Measurements from ENCODE around the gene ARMC7.
A peak's percentile ranks its signal among the peaks of the same experiment; 100 is the strongest.

The ARMC7 gene

DNA sequence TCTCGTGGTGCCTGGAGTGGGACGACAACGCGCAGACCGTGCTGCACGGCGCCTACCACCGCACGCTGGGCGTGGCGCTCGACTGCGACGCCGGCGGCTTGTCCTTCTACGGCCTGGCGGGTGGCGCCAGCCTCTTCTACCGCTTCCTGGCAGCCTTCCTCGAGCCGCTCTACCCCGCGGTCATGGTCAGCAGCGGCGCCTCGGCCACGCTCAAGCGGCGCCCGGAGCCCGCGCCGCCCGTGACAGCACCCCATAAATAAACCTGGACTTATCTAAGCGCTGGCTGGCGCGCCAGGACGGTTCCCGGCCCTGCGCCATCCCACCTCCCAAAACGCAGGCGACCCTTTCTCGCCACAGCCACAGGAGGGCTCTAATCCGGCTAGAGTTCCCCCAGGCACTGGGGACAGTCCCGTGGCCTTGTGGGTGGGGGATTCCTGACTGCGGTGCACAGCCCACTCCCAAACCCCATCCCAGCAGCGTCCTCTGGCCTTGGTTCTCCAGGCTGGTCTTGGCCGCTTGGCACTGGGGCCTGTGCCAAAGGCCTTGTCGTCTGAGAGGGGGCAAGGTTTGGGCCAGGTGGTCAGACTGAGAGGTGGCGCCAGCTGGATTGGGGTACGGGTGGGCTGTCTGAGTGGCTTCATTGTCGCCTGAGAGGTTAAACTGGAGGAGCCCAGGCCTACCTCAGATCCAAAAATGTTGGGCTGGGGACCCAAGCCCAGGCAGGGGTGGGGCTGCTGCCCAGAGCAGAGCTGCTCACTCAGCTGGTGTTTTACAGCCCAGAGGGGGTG, 32.1 kb upstream of the ARMC7 start:
- peak in 1 of 2 donors; percentile 24 for DNase-seq (ENCODE audit: extremely low read depth in 1 of 2, low read depth in 1 of 2)

DNA sequence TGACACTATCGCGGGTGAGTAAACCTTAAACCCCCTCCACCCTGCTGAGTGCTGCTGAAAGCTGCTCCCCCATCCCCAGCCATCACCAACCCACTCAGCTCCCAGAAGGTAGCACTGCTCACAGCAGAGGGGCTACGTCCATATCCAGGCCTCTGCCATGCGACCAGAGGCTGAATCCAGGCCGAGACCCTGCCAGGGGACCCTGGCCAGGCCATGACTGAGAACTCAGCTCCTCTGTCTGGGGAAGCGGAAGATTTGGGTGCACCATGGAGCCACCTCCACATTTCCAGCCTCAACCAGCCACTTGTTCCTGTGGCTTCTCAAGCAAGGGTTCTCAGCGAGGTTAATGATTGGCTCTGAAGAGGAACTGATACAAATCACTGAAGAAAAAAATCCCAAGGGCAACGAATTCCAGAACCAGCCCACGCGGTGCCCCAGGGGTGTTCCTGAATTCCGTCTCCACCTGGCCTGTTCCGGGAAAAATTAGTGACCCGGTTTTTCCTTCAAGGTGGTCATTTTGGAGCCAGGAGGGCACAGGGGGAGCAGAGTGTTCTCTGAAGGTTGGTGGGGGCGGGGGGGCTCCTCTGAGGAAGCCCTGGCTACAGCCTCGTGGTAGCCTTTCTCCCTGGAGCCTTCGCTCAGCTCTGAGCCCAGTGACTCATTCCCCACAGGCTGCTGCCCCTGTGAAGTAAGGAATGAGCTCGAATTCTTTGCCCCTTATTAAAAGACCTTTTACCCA, 31.3 kb upstream of the ARMC7 start:
- no peak for DNase-seq (ENCODE audit: extremely low read depth in 1 of 2, low read depth in 1 of 2)

DNA sequence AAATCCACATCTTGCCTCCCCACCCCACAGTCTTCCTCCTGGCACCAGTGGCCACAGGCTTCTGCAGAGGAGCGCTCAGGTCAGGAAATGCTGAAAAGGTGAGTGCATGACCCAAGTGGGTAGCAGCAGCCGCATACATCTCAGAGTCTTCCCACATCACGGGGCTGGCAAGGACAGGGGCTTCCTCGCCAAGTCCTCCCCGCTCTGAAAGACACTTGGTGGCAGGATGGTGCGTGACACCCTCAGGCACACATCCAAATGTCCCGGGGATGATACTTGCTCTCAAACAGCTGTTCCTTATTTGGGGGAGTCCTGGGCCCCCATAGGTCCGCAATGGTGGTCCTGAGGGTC, 30.8 kb upstream of the ARMC7 start:
- DNase-seq (ENCODE audit: extremely low read depth in 1 of 2, low read depth in 1 of 2) = no peak

DNA sequence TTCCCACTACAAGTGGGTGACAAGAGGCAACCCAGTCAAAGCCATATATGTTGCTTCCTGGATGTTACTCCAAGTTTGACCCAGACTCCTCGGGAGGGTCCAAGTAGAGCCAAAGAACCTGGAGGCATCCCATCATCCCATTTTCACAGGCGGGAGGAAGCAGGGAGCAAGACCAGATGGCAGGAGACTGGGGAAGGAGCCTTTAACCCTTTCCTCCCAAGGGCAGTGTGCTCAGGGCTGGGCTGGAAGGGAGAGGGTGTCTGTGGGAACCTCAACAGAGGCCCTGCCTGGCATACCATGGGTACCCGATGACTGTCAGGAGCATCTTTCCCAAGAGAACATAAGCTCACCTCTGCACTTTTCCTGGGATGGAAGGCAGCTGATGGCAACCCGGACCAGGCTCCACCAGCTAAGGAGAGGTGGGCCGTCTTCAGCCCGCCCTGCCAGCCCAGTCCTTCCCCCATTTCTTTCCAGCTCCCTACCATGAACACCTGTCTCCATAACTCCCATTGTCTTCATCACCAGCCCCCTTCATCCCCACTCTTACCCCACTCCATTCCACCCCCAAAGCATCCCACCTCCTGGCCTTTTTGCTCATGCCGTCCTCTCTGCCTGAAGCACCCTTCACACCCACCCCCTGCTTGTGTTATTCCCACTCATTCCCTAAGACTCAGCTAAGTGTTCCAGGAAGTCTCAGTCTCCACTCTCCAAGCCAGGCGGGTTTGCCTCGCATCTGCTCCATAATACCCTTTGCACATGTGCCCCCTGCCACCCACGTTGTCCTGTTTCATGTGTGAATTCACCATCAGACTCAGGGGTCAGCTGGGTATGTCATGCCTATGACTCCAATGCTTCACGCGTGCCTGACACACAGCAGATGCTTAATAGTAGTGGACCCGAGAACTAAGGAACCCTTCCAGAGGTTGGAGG, 27.9 kb upstream of the ARMC7 start:
- no peak for DNase-seq (ENCODE audit: extremely low read depth in 1 of 2, low read depth in 1 of 2)

DNA sequence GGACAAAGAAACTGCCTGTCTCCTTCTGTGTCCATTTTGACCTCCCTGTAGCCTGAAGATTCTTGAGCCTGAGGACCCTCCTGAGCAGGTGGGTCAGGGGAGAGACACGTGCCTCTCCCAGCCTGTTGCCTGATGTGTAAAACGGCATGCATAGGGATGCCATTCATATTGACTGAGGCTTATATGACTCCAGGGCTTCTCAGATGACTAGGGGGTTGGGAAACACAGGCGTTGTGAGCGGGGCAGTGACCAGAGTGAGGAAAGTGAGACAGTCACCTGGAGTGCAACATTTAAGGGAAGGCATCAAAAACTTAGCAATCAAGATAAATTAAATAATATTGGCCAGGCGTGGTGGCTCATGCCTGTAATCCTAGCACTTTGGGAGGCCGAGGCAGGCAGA, 27.1 kb upstream of the ARMC7 start:
- DNase-seq (ENCODE audit: extremely low read depth in 1 of 2, low read depth in 1 of 2) = no peak

DNA sequence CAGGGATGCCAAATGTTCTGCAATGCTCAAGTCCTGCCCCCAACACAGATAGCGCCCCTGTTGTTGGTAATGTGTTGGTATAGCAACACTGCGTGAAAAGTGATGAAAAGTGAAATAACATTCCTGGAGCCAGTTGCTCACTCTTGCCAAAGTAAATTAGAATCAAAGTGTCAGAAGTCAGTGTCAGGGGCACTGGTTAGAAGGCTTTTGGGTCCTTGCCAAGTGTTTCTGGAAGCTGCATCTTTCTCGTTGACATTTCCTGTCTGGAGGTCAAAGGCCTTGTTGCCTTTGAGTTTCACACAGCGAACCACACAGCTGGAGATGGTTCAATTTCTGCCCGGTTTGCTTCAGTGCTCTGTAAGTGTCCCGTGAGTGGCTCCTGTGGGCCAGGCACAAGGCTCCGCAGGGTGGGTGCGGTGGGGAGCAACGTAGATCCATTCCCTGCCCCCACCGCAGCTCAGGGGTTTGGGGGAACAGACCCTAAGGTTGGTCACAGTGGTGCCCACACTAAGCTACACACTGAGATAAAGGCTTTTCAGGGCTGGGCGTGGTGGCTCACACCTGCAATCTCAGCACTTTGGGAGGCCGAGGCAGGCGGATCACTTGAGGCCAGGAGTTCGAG, 25.6 kb upstream of the ARMC7 start:
- DNase-seq (ENCODE audit: extremely low read depth in 1 of 2, low read depth in 1 of 2) = no peak

DNA sequence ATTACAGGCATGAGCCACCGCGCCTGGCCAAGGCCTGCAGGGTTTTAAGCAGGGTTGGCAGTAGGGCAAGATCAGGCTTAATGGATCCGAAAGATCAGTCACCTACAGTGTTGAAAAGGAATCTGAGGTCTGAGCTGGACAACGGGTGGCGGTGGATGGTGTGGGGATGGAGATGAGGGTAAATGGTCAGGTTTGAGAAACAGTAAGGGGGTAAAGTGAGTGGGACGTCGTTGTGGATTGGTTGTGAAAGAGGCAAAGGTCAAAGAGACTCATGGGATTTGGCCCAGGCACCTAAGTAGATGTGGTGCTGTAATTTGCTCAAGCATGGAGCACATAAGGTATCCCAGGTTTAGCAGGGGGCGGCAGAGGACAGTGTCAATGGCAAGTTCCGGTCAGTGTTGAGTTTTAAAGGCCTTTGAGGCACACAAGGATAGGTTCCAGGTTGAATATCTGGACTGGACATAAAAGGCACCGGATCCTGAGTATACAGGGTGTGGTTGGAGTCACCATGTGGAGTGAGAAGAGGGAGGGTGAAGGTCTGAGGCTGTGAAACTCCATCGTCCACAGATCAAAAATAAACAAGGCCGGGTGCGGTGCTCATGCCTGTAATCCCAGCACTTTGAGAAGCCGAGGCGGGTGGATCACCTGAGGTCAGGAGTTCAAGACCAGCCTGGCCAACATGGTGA, 23.1 kb upstream of the ARMC7 start:
- DNase-seq (ENCODE audit: extremely low read depth in 1 of 2, low read depth in 1 of 2) = no peak

DNA sequence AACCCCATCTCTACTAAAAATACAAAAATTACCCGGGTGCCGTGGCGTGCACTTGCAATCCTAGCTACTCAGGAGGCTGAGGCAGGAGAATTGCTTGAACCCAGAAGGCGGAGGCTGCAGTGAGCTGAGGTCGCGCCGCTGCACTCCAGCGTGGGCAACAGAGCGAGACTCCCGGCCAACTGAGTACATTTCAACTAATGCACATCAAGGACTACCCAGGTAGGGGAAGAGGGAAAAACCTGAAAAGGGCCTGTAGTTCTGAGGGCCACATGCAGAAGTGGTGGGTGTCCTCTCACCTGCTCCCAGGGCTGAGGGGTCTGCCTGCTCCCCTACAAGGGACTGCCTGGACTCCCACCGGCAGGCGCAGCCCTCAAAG, 22.6 kb upstream of the ARMC7 start:
- DNase-seq (ENCODE audit: extremely low read depth in 1 of 2, low read depth in 1 of 2) = no peak

DNA sequence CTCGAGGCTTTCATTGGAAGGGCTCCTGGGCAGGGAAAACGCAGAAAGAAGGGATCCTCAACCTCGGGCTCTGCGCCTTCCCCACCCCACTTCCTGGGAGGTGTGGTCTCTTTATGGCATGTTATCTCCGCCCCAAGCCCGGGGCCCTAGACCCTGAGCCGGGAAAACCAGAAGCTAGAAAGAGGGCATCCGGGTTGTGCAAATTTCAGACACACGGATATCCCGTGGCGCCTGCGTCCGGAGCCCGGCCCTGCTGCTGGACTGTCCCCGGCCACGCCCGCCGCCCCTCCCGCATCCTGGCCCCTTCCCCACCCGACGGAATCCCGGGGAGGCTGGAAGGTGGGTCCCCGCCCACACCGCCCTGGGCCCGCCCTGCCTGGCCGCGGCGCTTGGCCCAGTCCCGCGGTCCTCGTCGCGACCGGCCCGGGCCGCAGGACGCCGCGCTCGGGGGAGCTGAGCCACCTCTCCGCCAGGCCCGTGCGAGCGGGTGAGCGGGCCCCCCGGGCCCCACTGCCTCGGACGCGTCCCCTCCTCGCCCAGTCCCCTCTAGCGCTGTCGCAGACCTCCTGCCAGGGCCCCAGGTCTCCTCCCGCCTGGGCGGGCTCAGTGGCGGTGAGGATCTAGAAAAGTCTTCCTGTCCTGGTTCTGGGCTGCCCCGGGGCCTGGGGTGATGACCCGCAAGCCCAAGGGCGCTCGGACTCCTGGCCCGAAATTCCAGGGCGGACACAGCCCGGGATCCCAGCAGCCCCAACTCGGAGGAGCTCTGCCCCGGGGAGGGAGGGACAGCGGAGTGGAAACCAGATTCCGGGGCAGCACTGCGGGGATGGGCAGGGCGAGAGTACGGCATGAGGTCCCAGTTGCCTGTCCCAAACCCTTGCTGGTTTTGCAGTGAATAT, 22.0 kb upstream of the ARMC7 start, which contains the start of gene SLC16A5:
SLC16A5 (plus strand) TSS at position 397 of the 896 bp plus-strand sequence. CDS start 5,683 bp downstream, outside the sequence.
- peak in 1 of 2 donors; percentile 9 for DNase-seq (ENCODE audit: extremely low read depth in 1 of 2, low read depth in 1 of 2)

DNA sequence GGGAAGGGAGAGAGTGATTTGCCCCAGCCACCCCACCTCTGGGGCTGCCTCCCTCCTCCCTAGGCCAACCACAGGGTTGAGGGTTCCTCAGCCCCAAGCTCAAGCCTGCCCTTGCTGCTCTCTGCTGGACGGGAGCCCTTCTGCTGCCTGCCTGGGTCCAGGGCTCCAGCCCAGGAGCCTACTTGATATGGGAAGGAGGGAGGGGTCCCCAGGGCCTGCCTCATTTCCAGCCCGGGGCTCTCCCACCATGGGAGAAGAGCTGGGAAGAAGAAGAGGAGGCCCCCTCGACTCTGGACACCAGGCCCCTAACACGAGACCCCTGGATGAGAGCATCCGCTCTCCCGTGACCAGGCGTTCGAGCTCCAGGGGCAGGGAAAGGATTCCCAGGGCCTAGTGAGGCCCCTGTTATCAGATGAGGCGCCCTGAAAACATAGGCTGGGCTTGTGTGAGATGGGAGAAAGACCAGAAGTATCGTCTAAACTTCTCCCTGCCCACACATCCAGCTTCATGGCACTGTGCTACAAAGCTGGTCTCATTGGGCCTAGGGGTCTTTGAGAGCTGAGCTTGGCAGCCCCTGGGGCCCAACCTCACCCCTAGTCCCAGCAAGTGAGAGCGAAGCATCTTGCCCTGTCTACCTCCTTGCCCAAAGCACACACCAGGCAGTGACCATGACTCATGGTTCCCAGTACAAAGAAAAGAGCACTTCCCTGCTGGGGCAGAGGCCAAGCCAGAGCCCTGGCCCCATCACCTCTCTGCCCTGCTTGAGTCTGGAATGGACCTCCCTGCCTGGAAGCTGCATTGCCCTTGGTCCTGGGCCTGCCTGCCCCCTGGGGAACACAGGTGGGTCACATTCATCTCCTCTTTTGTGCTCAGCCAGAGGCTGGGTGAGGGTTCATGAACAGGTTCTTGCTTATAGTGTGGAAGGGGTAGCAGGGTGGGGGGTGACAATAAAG, 21.0 kb upstream of the ARMC7 start:
- no peak for DNase-seq (ENCODE audit: extremely low read depth in 1 of 2, low read depth in 1 of 2)

DNA sequence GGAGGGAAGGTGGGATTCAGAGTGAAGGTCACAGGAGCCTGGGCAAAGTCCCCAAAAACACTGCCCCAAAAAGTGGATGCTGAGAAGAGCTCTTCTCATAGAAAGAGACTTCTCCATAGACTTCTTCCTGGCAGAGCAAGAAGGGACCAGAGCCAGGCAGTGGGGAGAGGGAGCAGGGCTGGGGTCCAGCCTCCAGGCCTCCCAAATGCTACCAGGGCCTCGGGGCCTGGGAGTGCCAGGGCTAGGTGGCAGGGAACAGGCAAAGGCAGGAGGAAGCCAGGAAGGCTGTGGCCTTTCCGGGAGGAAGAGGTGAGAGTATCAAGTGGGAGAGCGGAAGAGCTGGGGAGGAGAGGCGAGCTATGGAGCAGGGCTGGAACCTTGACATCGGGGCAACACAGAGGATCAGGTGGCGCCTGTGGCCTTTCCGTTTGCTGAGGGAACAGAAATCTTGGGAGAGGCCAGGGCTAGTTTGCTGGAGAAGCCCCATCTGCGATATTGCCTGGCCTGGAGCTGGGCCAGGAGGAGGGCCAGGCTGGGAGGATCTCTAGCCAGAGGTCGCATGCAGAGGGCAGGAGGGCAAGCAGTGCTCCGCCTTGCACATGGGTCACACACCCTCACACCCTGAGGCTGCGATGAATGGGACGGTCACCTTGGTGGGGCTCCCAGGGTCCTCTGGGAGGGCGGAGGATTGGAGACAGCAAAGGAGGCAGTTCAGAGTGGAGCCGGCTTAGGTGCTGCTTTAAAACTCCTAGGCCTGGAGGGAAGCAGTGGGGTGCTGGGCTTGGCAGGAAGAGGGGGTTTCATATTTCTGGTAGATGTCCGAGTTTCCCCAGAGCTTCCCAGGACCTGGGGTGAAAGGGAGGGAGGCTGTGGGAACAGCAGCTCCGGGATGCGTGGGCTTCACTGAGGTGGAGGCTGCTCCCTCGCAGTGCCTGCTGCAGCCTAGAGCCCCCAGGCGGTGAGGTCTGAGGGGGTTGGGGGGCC, 18.6 kb upstream of the ARMC7 start:
- DNase-seq (ENCODE audit: extremely low read depth in 1 of 2, low read depth in 1 of 2) = no peak

DNA sequence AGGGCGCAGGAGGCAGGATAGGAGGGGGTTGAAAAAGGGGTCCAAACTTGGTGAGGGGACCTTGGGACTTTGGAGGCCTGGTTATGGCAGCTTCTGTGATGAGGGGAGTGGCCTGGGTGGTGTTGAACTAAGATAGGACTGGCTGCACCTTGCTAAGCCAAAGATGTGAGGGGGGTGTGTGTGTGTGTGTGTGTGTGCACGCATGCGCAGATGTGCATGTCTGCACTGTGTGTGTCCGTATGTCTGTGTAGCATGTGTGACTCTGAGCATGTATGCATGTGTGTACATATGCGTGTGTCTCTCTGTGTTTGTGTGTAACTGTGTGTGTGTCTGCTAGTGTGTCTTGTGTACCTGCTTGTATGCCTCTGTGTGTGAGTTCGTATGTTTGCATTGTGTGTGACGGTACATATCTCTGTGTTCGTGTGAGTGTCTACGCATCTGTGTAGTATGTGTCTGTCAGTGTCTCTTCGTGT, 17.9 kb upstream of the ARMC7 start:
- no peak for DNase-seq (ENCODE audit: extremely low read depth in 1 of 2, low read depth in 1 of 2)

DNA sequence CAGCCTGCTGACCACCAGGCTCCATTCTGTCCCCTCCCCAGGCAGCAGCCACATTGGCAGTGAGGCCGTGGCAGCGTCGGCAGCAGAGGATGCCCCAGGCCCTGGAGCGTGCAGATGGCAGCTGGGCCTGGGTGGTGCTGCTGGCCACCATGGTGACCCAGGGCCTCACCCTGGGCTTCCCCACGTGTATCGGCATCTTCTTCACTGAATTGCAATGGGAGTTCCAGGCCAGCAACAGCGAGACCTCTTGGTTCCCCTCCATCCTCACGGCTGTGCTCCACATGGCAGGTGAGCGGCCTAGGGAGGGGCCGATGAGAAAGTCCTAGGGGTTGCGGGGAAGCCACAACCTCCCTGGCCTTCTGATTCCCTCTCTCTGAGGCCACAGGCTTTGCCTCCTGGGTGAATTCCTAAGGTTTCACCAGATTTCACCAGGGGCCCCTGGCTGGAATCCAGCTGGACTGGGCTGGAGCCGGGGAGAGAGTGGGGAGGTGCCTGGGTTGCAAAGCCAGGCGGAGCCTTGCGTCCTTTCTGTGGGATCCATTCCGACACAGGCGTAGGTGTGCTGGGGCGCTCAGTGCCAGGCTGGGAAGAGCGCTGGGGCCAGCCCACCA, 16.1 kb upstream of the ARMC7 start:
- no peak for DNase-seq (ENCODE audit: extremely low read depth in 1 of 2, low read depth in 1 of 2)

DNA sequence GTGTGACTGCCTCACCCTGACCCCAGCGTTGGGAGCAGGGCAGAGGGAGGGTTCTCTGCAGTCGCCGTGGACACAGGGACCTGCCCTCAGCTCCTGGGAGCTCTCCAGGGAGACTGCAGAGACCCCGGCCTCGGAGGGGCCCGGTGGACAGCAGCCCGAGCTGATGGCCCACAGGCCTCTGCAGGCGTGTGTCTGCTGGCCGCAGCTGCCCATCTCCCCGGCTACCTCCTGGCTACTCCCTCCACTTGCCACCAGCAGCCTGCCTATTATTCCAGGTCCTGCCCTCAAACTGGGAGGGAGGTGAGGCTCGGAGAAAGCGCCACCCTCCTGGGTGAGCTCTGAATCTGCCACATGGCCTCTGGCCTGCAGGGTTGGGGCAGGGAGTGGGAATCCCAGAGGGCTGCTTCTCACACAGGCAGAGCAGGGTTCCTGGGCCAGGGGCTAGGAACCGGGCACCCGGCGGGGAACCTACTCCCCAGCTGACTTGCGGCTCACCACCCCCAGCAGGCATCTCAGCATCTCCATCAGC, 14.8 kb upstream of the ARMC7 start:
- no peak for DNase-seq (ENCODE audit: extremely low read depth in 1 of 2, low read depth in 1 of 2)

DNA sequence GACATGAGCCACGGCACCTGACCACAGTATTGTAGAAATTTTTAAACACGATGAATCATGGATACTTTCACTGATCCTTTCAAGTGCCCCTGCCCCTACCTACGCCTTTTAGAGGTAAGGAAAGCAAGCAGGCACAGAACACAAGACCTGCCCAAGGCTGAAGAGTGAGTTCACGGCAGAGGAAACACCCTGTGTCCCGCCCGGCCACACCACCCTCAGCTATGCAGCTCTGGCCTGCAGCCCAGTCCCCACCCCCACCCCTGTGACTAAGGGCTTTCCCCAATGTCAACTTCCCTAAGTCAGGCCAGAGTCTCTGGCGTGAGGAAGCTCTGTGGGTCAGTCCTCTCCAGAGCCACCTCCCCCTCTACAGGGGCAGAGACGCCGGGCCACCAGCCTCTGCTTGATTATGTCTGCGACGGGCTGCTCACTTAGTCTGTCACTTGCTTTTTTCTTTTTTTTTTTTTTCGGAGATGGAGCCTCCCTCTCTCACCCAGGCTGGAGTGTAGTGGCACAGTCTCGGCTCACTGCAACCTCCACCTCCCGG, 13.6 kb upstream of the ARMC7 start:
- no peak for DNase-seq (ENCODE audit: extremely low read depth in 1 of 2, low read depth in 1 of 2)

DNA sequence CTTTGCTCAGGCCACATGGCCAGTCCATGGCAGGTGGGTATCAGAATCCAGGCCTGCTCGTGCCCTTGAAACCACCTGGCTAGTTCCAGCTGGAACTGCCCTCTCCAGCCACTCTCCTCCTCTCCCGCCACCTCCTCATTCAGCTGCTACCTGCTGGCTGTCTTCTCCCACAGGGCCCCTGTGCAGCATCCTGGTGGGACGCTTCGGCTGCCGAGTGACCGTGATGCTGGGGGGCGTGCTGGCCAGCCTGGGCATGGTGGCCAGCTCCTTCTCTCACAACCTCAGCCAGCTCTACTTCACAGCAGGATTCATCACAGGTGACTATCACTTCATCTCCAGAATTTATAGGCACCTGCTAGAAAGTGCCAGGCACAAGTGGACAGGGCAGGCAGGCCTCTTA, 11.9 kb upstream of the ARMC7 start:
- DNase-seq (ENCODE audit: extremely low read depth in 1 of 2, low read depth in 1 of 2) = no peak
